SU-DHL-6 (cell line): Measurements from ENCODE around the gene COX19.

Experiments
- EZH2phosphoT487 ChIP-seq: fragments of 200-600 bp; sonication (generic), shearing (Covaris generic); conservative IDR thresholded peaks from 2 replicates; pipeline ENCODE4 v1.6.1; 2018; ENCODE audit warnings: mild to moderate bottlenecking, antibody characterized with exemption, low read length, moderate library complexity, mixed read lengths
- TF ChIP-seq, protein P1 (sequence below): fragments of 200-600 bp; sonication (generic); IDR thresholded peaks from one replicate; pipeline ENCODE4 v1.5.1; 2017; ENCODE audit warnings: antibody characterized with exemption, mild to moderate bottlenecking, low read length, moderate library complexity; ENCODE audit not compliant: insufficient read depth, poor library complexity, severe bottlenecking

DNA sequence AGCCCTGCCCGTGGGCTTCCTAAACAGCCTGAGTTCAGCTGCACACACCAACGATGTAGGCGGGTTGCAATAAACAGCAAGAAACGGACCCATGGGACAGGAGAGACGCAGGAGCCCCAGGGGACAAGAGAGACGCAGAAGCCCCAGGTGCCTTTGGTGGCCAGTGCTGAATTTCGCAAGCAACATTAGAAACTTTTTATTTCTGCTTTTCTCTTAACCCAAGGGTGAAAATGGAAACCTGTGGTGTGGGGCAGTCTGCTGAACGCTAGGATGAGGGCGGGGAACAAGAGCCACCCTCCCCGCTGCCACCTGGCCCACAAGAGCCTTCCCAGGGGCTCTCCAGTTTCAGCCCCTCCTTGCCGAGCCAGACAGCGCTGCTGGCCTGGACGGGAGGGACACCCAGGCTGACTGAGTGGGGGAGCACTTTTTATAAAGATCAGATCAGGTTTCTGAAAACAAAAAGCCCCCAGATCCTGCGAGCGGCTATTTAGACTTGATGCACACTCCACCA, 49.0 kb upstream of the COX19 start:
- TF ChIP-seq, protein P1, sequence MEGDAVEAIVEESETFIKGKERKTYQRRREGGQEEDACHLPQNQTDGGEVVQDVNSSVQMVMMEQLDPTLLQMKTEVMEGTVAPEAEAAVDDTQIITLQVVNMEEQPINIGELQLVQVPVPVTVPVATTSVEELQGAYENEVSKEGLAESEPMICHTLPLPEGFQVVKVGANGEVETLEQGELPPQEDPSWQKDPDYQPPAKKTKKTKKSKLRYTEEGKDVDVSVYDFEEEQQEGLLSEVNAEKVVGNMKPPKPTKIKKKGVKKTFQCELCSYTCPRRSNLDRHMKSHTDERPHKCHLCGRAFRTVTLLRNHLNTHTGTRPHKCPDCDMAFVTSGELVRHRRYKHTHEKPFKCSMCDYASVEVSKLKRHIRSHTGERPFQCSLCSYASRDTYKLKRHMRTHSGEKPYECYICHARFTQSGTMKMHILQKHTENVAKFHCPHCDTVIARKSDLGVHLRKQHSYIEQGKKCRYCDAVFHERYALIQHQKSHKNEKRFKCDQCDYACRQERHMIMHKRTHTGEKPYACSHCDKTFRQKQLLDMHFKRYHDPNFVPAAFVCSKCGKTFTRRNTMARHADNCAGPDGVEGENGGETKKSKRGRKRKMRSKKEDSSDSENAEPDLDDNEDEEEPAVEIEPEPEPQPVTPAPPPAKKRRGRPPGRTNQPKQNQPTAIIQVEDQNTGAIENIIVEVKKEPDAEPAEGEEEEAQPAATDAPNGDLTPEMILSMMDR = no peak
- TF ChIP-seq EZH2phosphoT487 = no peak
